Coronary artery (tissue), 2 donors: ENCODE measurements around the gene AQP5.
A peak's percentile ranks its signal among the peaks of the same experiment; 100 is the strongest.

ENCODE experiments used
- DNase-seq: peaks from one replicate; pipeline ENCODE4 v3.0.0-alpha.2; 2017; ENCODE audit warnings: low spot score
- H3K27ac ChIP-seq, 2 donors: fragments of 200-600 bp; sonication (generic); one replicate each; pipeline ENCODE4 v1.5.1; 2016 to 2019
- H3K4me3 ChIP-seq: fragments of 200-600 bp; sonication (generic); 2 replicates; pipeline ENCODE4 v1.5.1; 2016; ENCODE audit warnings: mild to moderate bottlenecking, moderate library complexity
- CTCF ChIP-seq: fragments of 200-600 bp; sonication (generic); IDR thresholded peaks from one replicate; pipeline ENCODE4 v1.5.1; 2019; ENCODE audit warnings: antibody characterized with exemption

The AQP5 gene

GRCh38 chr12:49966511-49967041, 4.9 kb downstream of the AQP5 start:
- DNase-seq: no peak
- no peak for TF ChIP-seq CTCF
- Histone ChIP-seq H3K27ac (no peak overlapping the region), H3K4me3 (no peak overlapping the region)

GRCh38 chr12:49967042-49967776, 5.5 kb downstream of the AQP5 start:
- H3K27ac ChIP-seq: no peak overlapping the region

GRCh38 chr12:49967777-49968250, 6.1 kb downstream of the AQP5 start:
- TF ChIP-seq CTCF: no peak
- Histone ChIP-seq H3K27ac (no peak overlapping the region), H3K4me3 (peak overlapping the region; percentile 65)
- DNase-seq: no peak

More at GRCh38 chr12:49967042-49967776, 5.5 kb downstream of the AQP5 start:
- TF ChIP-seq CTCF: peak; percentile 73
- H3K4me3 ChIP-seq: peak overlapping the region; percentile 65
- peak; percentile 85 for DNase-seq

GRCh38 chr12:49968471-49968870, 6.8 kb downstream of the AQP5 start:
- TF ChIP-seq CTCF: no peak
- no peak overlapping the region for H3K4me3 ChIP-seq
- no peak for DNase-seq
- no peak overlapping the region for H3K27ac ChIP-seq

- peak; percentile 70 for DNase-seq
- no peak for TF ChIP-seq CTCF
- Histone ChIP-seq H3K4me3 (no peak overlapping the region), H3K27ac (no peak overlapping the region)
Observed at GRCh38 chr12:49969027-49969426, 7.4 kb downstream of the AQP5 start.

GRCh38 chr12:49969651-49970429, 8.2 kb downstream of the AQP5 start:
- no peak for TF ChIP-seq CTCF
- H3K4me3 ChIP-seq: no peak overlapping the region
- peak; percentile 61 for DNase-seq
- H3K27ac ChIP-seq: no peak overlapping the region
